ENCODE results near the gene SNORC.

DNA sequence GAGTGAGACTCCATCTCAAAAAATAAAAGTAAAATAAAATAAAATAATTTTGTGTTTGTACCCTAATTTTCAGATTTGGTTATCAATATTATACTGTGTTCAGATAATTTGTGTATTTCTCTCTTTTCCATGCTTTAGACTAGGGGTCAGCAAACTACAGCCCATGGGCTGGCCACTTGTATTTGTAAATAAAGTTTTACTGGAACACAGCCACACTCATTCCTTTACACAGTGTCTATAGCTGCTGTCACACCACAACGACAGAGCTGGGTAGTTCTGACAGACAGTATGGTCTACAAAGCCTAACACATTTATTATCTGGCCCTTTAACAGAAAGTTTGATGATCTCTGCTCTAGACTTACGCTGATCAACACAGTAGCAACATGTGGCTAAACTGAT, 43.8 kb downstream of the SNORC start:
- TF ChIP-seq, protein P1, sequence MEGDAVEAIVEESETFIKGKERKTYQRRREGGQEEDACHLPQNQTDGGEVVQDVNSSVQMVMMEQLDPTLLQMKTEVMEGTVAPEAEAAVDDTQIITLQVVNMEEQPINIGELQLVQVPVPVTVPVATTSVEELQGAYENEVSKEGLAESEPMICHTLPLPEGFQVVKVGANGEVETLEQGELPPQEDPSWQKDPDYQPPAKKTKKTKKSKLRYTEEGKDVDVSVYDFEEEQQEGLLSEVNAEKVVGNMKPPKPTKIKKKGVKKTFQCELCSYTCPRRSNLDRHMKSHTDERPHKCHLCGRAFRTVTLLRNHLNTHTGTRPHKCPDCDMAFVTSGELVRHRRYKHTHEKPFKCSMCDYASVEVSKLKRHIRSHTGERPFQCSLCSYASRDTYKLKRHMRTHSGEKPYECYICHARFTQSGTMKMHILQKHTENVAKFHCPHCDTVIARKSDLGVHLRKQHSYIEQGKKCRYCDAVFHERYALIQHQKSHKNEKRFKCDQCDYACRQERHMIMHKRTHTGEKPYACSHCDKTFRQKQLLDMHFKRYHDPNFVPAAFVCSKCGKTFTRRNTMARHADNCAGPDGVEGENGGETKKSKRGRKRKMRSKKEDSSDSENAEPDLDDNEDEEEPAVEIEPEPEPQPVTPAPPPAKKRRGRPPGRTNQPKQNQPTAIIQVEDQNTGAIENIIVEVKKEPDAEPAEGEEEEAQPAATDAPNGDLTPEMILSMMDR (IDR thresholded peaks at IDR 0.05): no peak
- TF ChIP-seq EZH2 (IDR thresholded peaks at IDR 0.05; ENCODE audit: borderline replicate concordance, insufficient read depth, low read depth, low read length, poor library complexity, severe bottlenecking): no peak
